Activated CD8-positive, alpha-beta memory T cell treated with anti-CD3 and anti-CD28 coated beads, Interleukin-2, amount 50 U/mL, for 48 hours (primary cell): Measurements from ENCODE around the gene ESRRB.

Experiments used
- DNase-seq: peaks from one replicate; pipeline ENCODE4 v3.0.0-alpha.2; 2020

ESRRB gene

DNA sequence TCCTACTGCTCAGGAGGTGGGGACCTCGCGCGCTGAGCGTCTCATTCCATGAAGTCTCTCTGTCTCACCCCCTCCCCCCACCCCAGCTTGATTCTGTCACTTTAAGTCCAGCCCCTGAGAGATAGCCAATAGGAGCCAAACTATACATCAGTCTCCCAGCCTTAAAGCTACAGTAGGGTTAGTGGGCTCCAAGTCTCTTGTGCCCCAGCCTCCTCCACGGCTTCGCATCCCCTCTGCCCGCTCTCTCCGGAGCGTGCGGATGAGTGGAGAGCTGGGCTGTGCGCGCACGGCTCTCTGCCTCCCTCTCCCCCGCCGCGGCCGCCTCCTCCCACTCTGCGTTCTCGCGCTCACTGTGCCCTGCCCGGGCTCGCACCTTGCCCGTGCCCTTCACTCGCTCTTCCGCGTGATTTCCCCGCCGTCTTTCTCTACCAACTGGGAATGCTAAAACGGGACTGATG, at the start of gene ESRRB:
Gene ESRRB (plus strand): TSS at position 191 of the 458 bp plus-strand sequence. CDS start 265 bp downstream, at position 456.
- DNase-seq, result no peak

DNA sequence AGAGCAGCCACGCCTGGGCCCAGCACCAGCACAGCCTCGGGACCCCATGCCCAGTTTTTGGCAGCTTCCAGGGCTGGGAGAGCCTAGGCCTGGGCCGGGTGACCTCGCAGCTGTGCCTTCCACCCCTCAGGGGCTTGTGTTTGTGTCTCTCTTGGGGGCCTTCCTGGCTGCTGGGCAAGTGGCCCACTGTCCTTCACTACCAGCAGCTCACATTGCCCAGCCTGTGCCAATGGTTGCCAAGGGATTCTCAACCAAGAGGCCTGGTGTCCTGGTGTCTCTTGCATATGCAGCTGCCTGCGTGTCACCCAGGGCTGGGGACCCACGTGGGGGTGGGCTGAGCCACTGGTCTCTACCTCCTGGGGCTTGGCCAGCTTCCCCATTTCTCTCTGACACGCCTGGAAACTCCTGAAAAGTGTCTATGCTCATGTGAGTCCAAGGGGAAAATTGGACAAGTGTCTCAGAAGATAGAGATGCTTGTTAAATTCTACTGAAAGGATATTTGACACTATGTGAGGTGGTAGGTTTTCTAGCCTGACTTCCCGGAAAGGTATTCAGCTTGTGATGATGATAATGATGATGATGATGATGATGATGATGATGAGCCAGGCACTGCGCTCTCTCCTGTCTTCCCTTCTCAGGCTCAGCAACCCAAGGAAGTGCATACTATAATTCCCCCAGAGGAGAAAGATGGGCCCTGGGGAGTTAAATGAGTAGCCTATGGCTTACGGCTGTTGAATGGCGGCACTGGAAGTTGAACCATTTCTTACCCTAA, 48.8 kb upstream of the ESRRB start:
- DNase-seq, result no peak

DNA sequence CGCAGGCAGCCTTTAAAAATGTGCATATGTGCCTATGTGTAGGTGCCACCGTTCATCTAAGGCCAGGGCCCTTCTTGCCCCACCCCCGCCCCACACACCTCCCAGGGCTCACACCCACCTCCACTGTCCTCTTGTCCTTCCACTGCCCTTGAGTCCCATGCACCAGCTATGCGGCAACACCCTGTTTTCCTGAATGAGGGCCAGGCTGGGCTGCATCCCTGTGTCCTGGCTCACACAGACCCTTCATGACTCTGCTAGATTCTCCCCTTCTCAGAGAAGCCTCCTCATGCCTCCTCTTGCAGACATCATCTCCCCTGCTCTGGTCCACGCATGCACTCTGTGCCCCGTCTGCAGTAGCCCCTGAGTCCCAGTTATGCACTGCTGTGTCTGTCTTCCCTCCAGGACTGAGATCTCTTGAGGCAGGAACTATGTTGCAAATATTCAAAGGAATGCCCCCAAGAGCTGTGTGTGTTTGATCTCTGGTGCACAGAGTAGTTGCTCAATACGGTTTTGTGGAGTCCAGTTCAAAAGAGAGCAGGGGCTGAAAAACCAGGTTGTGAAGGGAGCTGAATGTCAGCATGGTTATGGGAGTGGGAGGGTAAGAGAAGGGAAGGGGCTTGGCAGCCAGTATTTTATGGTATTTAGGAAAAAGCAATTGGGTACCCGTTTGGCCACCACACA, 47.3 kb upstream of the ESRRB start:
- DNase-seq, result no peak

DNA sequence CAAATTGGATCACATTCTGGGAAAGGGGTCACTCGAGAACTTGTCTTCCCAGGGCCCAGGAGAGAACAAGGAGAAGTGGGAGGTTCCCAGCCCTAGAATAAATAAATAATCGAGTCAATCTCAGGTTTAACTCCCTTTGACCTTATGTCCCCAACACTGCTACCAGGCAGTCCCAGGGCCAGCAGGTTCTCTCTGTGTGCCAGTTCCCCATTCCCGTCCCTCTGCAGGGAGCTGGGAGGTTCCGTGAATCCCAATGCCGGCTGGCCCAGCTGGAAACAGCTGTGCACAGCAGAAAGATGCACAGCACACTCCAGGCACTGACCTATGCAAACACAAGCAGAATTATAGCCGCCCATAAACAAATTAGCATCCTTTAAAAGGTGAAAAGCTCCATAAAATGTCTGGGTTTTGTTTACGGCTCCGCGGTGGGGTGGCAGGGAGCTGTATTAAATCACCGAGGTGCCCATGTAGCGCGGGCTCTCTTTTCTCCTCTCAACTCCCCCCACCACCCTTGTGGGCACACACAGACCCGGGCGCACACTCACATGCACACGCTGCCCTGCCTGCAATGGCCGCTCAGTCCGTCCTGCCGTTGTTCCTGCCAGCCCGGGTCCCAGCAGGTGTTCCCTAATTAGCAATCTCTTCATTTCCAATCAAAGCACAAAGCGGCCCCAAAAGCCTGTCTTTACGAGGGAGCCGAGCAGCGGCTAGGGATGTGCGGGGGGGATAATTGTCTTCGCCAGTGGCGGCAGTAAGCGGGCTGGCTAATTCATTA, 46.6 kb upstream of the ESRRB start:
- no peak for DNase-seq

DNA sequence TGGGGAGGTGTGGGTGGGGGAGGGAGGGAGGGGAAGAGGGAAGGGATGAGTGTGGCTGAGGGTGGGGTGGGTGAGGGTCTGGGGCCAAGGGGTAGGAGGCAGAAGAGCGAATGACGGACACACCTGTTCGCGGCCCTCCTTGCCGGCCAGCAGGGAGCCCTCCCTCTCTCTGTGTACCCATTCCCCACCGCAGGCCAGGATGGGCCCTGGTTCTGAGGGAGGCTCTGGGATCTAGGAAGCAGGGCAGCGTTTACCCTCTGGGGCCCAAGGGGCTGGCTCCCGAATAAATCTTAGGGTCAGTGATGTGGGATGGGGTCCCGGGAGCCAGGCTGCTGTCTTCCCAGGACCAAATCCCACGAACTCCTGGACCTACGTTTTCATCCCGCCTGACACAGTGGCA, 46.0 kb upstream of the ESRRB start:
- no peak for DNase-seq

DNA sequence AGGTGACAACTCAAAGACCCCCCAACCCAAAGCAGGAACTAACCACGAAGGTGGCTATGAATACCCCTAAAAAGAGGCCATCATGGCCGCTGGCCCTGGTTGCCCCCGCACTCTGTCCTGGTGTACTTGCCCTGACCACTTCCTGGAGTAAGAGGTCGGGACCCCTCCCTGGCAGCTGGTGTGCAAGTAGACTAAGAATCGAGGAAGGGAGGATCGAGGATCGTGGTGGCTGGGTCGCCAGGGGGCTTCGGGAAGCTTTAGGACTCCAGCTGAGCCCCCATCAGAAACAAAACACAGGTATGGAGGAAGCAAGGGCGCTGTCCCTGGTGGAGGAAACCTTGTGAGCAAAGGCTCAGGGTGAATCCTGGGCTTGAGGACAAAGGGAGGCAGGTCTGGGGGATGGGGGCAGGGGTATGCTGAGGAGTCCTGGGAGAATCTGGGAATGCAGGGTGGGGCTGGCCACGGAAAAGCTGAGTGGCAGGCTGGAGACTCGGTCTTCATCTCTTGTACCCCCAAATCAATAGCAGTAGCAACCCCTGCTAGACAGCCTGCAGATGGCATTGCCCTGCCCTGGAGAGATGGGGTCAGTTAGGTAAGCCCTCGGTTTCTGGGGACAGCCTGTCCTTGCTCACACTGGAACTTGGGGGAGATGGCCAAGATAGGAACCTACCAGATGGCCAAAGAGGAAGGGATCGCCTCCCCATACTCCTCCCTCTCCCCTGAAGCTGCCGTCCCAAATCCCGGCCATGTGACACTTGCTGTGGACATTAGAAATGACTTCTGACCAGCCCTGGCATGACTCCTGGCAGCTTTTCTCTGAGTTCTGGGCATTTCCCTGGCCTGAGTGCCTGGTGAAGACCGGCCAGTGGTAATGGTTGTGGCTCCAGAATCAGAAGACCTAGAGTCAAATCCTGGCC, 45.3 kb upstream of the ESRRB start:
- DNase-seq, result no peak

DNA sequence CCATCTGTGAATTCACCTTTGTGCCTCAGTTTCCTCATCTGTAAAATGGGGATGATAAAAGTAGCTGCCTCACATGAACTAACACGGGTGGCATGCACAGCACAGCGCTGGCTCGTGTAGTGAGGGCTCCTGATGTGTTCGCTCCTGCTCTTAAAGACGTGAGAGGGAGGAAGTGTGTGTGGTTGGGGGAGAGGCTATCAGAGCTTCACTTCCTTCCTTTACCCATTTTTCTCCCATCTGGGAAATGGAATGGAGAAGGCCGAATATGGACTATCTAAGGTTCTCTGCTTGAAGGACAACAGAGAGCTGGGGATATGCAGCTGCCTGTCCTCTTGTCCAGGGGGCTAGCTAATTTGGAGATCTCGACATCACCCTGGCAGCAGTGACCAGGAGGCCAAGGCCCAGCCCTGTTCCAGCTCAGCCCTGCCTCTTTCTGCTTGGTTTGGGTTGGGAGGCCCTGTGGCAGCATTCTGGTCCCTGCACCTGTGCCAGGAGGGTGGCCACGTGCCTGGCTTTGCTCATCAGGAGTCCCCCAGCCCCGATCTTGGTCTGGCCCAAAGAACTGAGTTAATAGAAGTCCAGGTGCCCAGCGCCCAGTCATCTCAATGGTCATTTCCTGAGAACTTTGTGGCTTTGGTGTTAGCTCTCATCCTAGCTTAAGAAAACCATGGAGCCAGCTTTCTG, 44.5 kb upstream of the ESRRB start:
- no peak for DNase-seq

DNA sequence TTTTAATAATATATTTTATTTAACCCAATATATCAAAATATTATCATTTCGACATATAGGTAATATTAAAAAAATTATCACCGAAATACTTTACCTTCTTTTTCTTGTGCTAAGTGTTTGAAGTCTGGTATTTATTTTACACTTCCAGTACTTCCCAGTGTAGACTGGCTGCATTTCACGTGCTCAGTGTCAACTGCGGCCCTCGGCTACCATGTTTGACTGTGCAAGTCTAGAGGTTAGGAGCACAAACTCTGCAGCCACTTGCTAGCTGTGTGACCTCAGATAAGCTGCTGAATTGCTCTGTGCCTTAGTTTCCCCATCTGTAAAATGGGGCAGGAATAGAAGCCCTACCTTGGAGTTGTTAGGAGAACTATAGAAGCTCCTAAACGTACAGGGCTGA, 42.3 kb upstream of the ESRRB start:
- no peak for DNase-seq

DNA sequence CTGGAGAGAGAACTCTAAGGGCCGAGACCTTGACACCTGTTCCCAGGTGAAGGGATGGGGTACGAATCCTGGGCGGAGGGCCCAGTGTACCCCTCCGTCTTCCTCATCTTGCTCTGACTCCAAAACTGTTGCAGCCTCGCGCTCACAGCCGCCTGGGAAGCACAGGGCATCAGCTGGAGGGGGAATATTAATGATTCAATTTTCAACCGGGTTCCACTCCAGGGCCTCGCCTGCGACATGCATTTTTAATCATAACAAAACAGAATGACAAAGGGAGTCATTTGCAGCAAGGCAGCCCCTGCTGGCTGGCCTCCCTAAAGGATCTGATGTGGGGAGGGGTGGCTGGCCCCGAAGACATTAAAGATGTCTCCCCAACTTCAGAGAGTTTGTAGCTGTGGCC, 41.6 kb upstream of the ESRRB start:
- DNase-seq, result no peak

DNA sequence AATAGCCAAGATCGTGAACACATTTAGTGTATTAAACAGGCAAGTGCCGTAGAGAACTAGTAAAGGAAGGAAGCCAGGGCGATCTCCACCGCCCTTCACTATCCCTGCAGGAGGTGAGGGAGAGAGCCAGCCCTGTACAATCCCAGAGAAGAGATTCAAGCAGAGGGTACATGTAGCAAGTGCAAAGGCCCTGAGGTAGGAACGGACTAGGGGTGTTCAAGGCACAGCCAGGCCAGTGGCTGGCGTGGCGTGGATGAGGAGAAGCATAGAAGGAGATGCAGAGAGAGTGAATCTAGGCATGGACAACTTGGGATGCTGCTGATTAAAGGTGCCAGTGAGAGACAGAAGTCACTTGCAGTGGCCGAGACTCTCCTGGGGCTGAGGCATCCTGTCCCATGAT, 39.1 kb upstream of the ESRRB start:
- DNase-seq, result no peak

DNA sequence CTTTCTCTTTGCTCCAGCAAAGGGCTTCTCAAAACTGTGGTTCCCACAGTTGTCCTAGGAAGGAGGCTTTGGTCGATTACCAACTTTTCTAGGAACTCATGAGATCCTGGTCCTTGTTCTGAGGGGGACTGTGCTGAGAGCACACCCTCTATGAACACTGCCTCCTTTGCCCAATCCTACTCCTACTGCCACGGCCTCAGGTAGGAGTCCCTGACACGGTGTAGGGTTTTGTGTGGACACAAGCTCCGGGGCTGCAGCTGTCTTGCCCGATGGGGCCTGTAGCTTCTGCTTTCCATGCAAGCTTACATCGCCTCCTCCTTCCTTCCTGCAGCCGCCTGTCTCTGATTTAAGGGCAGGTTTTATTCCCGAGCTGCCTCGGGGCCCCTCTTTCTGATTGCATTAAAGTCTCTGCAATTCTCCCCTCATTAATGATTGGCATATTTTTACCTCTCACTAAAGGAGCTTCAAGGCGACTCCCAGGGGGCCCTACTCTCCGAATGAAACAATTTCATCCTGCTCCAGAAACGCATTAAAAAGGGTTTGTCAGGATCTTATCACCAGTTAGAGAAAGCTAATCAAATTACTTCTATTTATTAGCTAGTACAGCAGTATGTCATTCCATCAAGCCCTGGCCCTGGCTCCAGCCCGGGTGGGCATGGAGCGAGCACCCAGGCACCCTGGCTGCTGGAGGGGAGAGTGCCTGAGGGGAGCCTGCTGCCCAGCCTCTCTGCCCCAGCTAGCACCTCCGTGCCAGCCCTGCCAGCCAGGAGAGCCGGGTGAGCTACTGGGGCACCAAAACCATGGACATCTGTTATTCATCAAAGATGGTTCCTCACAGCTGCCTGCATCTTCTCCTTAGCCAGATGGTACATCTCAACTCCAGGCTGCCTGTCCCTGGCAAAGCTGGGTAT, 38.0 kb upstream of the ESRRB start:
- no peak for DNase-seq

DNA sequence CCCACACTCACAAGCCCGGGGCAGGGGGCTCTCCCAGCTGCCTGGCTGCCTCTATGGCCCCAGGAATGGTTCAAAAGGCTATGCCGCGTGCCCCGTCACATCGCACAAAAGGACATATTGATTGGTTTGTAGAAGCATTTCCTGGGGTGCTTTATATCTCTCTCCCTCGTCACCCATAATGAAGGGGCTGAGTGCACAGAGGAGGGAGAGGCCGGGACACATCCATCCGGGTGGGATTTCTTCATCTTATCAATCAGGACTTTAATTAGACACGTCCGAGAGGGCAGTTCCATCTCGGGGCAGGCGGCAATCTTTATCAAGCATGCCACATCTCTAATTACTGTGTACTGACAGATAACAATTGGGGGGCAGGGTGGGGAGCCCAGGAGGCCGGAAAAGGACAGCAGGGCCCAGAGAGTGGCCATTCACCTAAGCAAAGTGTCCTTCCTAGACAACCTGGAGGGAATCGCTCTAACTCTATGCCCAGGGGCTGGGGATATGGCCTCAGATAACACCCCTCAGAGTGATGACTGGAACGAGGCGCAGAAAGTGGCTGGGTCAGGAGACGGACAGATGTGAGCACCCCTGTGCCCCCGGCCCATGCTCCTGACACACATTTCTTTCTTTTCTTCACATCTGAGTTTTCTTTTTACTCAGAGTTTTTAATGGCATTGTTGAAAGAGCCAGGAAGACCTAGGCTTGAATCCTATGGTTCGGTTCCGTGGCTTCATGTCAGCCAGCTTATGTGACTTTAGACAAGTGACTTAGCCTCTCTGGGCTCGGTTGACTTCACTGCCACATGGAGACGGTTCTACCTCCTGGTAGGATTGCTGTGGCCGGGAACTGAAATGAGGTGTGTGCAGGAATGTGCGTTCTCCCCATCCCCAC, 36.0 kb upstream of the ESRRB start:
- no peak for DNase-seq

DNA sequence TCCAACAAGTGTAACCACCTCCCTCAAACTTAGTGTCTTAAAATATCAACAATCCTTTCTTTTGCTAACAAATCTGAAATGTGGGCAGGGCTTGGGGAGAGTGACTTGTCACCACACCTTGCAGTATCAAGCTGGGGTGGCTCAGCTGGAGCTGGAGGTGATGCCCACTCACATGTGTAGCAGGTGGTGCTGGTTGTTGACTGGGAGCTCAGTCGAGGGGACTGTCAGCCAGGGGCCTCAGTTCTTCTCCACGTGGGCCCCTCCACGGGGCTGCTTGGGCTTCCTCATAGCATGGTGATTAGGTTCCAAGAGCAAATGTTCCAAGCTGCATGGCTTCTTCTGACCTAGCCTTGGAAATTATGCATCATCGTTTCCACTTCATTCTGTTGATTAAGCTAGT, 32.6 kb upstream of the ESRRB start:
- DNase-seq, result no peak

DNA sequence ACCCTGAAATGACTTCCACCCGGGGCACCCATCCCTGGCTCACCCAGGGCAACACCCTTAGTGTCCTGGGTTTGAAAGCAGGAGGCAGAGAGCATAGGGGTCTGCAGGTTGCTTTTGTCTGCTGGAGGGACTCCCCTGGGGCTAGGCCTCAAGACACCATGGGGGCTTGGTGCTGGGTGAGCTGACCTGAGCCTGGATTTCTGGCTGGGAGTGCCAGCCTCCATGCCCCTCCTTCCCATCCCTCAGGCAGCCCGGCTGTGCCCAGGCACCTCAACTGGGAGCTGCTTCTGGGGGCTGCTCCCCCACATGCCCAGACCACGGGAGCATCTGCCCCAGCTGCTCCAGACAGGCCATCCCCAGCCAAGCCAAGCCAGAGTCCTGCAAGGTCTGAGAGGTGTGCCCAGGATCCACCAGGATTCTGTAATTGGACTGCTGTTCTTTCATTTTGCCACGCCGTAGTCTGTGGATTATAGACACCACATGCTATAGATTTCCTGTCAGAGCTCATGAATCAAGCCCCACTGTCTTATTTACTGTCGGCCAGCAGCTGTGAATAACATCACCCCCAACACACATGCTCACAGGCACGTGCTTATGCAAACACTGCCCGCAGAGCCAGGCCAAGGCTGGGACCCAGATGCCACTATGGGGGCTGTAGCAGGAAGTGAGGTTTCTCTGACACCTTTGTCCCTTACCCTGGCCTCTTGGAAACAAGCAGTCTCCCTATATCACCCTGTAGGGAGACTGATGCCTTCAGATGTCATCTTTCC, 29.4 kb upstream of the ESRRB start:
- no peak for DNase-seq

DNA sequence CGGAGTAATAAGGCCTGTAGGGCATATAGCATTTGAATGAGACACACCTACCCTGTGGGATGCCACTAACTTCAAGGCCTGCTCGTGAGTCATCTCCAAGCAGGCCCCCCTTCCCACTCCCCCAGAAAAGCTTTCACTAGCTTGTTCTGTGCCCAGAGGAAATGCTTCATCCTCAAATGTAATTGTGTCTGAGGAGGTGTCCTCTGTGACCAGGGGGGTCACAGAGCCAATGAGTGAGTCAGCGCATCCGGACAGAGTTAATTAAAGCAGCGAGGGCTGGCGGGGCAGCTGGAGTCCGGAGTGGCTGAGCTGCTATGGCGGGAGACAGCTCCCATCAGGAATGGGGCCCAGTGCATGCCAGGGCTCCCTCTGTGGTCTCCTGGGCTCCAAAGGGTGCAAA, 27.0 kb upstream of the ESRRB start:
- DNase-seq, result no peak

DNA sequence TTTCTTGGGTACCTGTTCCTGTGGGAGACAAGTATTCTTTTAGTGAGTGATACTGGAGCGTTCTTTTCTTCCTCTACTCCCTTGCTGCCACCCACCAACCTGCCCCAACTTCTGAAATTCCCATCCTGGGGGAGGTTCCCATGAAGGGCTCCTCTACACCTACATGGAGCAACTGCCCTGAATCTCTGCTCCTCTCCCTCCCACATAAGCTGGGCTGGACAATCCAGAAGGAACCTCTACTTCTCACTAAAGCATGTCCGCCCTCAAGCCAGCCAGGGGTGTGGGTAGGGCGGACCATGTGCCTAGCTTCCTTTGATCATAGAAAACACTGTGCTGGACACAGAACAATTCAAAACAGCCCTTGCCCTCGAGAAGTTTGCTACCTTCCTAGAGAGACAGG, 25.9 kb upstream of the ESRRB start:
- no peak for DNase-seq

DNA sequence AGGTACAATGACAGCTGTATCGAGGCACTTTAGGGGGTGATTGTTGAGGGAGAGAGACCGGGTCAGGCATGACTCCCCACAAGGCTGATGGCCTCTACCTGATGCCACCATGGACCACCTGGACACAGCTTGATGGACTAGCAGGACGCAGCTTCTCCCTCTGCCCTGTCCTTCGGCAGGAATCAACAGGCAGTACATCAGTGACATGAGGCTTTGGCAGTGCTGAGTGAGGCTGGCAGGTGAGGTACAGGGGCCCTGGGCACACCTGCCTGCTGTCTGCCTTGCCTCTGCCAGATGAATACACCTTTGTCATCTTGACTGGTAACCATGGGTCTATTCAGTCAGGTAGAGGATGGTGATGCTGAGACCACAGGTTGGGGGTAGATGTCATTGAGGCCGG, 25.3 kb upstream of the ESRRB start:
- no peak for DNase-seq

DNA sequence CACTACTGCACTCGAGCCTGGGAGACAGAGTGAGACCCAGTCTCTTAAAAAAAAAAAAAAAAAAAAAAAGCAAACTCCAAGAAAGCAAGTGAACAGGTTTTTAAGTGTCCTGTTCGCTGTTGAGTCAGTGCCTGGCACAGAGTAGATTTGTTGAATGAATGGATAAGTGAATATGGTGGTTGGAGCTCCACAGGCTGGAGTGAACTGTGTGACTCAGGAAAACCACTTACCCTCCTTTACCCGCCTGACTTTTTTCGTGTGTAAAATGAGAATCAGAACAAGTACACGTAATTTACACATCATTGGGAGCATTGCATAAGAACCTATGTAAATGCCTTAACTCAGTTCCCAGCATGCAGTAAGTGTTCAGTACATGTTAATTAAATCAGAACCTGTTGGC, 24.0 kb upstream of the ESRRB start:
- DNase-seq, result no peak

DNA sequence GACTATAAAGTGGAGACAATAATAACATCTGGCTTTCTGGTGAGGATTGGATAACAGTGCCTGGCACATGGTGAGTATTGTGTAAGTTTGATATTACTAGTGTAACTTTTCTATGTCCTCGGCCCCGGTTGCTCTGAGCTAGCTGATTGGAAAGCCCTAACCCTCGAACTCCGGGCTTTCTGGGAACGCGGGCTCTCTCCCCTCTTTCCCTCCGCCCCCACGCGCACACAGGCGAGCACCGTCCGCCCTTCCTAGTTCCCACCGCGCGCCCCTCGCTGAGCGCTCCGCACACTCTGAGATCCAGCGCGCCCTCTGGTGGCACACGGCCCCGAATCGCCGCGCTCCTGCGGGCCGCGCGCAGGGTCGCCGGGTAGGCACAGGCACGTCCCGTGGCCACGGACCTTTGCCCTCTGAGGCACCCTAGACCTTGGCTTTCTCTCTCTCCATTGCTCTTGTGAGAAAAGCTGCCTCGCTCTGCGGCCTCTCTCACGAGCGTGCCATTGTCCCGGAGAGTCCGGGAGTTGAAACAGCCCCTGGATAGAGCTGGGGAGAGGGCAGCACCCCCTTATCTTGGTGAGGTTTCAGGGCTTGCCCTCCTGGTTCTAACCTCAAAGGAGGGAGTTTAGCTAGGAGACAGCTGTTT, 23.2 kb upstream of the ESRRB start:
- DNase-seq, result peak; percentile 87
